GM20000 (cell line): ENCODE measurements around the gene SLC22A23.

Experiments used
- DNase-seq: peaks from one replicate; pipeline ENCODE4 v3.0.0; 2012; ENCODE audit warnings: low spot score
- CTCF ChIP-seq: IDR thresholded peaks from 2 replicates; pipeline ENCODE4 v1.5.1; 2012; ENCODE audit warnings: mild to moderate bottlenecking, control low read depth; ENCODE audit errors: extremely low read depth, missing control alignments

The SLC22A23 gene

GRCh38 chr6:3372184-3372846 lies 84.5 kb downstream of the SLC22A23 start:
- TF ChIP-seq CTCF = peak; percentile 5

GRCh38 chr6:3371222-3371949 lies 85.5 kb downstream of the SLC22A23 start:
- DNase-seq = no peak
- no peak for TF ChIP-seq CTCF

More at GRCh38 chr6:3372184-3372846, 84.5 kb downstream of the SLC22A23 start:
- no peak for DNase-seq

- no peak for DNase-seq
- no peak for TF ChIP-seq CTCF
These were observed 86.3 kb downstream of the SLC22A23 start for GRCh38 chr6:3370361-3371221.

GRCh38 chr6:3369985-3370360 lies 86.9 kb downstream of the SLC22A23 start:
- no peak for DNase-seq
- no peak for TF ChIP-seq CTCF

GRCh38 chr6:3368685-3369084 lies 88.2 kb downstream of the SLC22A23 start:
- no peak for TF ChIP-seq CTCF

GRCh38 chr6:3367630-3368029 lies 89.2 kb downstream of the SLC22A23 start:
- DNase-seq = no peak
- no peak for TF ChIP-seq CTCF

More at GRCh38 chr6:3368685-3369084, 88.2 kb downstream of the SLC22A23 start:
- DNase-seq = no peak
